SK-N-SH (cell line): ENCODE measurements around the gene FAM149A. TPM values are rescaled to one million over a fixed set of nuclear protein-coding genes. Genes with fewer than 3 reads are reported as not detected.

Source experiments
- CTCF ChIA-PET: fragments of 300-600, 350-600 bp; formaldehyde crosslinking; extraction: SDS; loops from one replicate; lab custom pipeline; 2021; lab: Yijun Ruan, JAX
- POLR2A ChIA-PET: fragments of 350-600 bp; sonication (Branson Sonifier 250); formaldehyde crosslinking; extraction: SDS; loops from one replicate; lab custom pipeline; 2020; ENCODE audit warnings: antibody characterized with exemption, inconsistent platforms; lab: Yijun Ruan, JAX
- DNase-seq: peaks from one replicate; pipeline ENCODE4 v3.0.0; 2012
- H2AFZ ChIP-seq: fragments of 200-600 bp; sonication (generic); 2 replicates; pipeline ENCODE4 v1.8.1; 2016; ENCODE audit warnings: antibody characterized with exemption, mild to moderate bottlenecking, low read depth
- H3F3A ChIP-seq: fragments of 200-600 bp; sonication (generic); replicated peaks from 2 replicates; pipeline ENCODE3; 2016; ENCODE audit warnings: antibody characterized with exemption, mild to moderate bottlenecking; ENCODE audit not compliant: insufficient read depth
- H3K27ac ChIP-seq, 2 experiments: fragments of 200-500 bp in 1 of 2; fragments of 200-600 bp in 1 of 2; sonication (Bioruptor generic) in 1 of 2; sonication (generic), shearing (Covaris generic) in 1 of 2; 2 replicates each; pipeline versions ENCODE4 v1.5.1 to v1.6.1; 2014 to 2016; ENCODE audit warnings: low read depth in 2 of 2, inconsistent platforms in 1 of 2, low read length in 1 of 2, mild to moderate bottlenecking in 1 of 2, mixed read lengths in 1 of 2
- H3K27me3 ChIP-seq: fragments of 200-600 bp; sonication (generic), shearing (Covaris generic); 2 replicates; pipeline ENCODE4 v1.6.1; 2016; ENCODE audit warnings: mixed run types; ENCODE audit not compliant: insufficient read depth
- H3K36me3 ChIP-seq, 2 experiments: fragments of 200-500 bp in 1 of 2; fragments of 200-600 bp in 1 of 2; sonication (Bioruptor generic) in 1 of 2; sonication (generic) in 1 of 2; replicated peaks in 1 of 2; 2 replicates each; pipeline versions ENCODE3 to v1.5.1; 2014 to 2016; ENCODE audit warnings: low read length in 1 of 2, mild to moderate bottlenecking in 1 of 2; ENCODE audit not compliant: insufficient read depth in 2 of 2, control insufficient read depth in 1 of 2
- H3K4me1 ChIP-seq, 2 experiments: fragments of 200-500 bp in 1 of 2; fragments of 200-600 bp in 1 of 2; sonication (Bioruptor generic) in 1 of 2; sonication (generic), shearing (Covaris generic) in 1 of 2; 2 replicates each; pipeline versions ENCODE4 v1.5.1 to v1.6.1; 2014 to 2016; ENCODE audit warnings: low read depth in 1 of 2, low read length in 1 of 2, mixed run types in 1 of 2; ENCODE audit not compliant: insufficient read depth in 2 of 2, control insufficient read depth in 1 of 2
- H3K4me2 ChIP-seq: fragments of 200-600 bp; sonication (generic), shearing (Covaris generic); 2 replicates; pipeline ENCODE4 v1.6.1; 2017; ENCODE audit warnings: mixed run types
- H3K4me3 ChIP-seq, 2 experiments: fragments of 200-500 bp in 1 of 2; fragments of 200-600 bp in 1 of 2; sonication (Bioruptor generic) in 1 of 2; sonication (generic), shearing (Covaris generic) in 1 of 2; 2 replicates each; pipeline versions ENCODE4 v1.5.1 to v1.8.1; 2014 to 2016; ENCODE audit warnings: low read depth in 2 of 2, inconsistent platforms in 1 of 2, low read length in 1 of 2, mild to moderate bottlenecking in 1 of 2, mixed read lengths in 1 of 2, moderate library complexity in 1 of 2
- H3K79me2 ChIP-seq: fragments of 200-600 bp; sonication (generic); 2 replicates; pipeline ENCODE4 v1.8.1; 2017; ENCODE audit warnings: mild to moderate bottlenecking; ENCODE audit not compliant: insufficient read depth
- H3K9ac ChIP-seq: fragments of 200-600 bp; sonication (generic); 2 replicates; pipeline ENCODE4 v1.6.1; 2017; ENCODE audit warnings: mixed run types
- H3K9me2 ChIP-seq: fragments of 200-600 bp; sonication (generic); 2 replicates; pipeline ENCODE4 v1.6.1; 2017; ENCODE audit warnings: mixed run types
- H3K9me3 ChIP-seq: fragments of 200-600 bp; sonication (generic); 2 replicates; pipeline ENCODE4 v1.6.1; 2017; ENCODE audit warnings: mixed run types, mild to moderate bottlenecking, moderate library complexity
- H4K20me1 ChIP-seq: fragments of 200-600 bp; sonication (generic); 2 replicates; pipeline ENCODE4 v1.6.1; 2017; ENCODE audit warnings: mild to moderate bottlenecking, mixed run types; ENCODE audit not compliant: insufficient read depth
- CTCF ChIP-seq: fragments of 200-600 bp; sonication (generic); IDR thresholded peaks from 2 replicates; pipeline ENCODE4 v1.6.1; 2017; ENCODE audit warnings: antibody characterized with exemption, mild to moderate bottlenecking, moderate library complexity
- EP300 ChIP-seq, 2 experiments: IDR thresholded peaks; 2 replicates each; pipeline versions ENCODE4 v1.4.0 to v1.6.1; 2012; ENCODE audit warnings: borderline replicate concordance in 1 of 2, low read depth in 1 of 2, low read length in 1 of 2
- FOSL2 ChIP-seq: IDR thresholded peaks from 2 replicates; pipeline ENCODE4 v1.4.0; 2012; ENCODE audit warnings: low read depth, mild to moderate bottlenecking, moderate library complexity, borderline replicate concordance
- FOXJ3 ChIP-seq: sonication (generic); formaldehyde crosslinking; IDR thresholded peaks from 2 replicates; pipeline ENCODE4 v1.5.1; 2020; ENCODE audit warnings: mild to moderate bottlenecking, missing genetic modification reagents
- GABPA ChIP-seq: IDR thresholded peaks from 2 replicates; pipeline ENCODE4 v1.4.0; 2012; ENCODE audit warnings: low read depth, mild to moderate bottlenecking
- GATA2 ChIP-seq: sonication (generic); formaldehyde crosslinking; IDR thresholded peaks from 2 replicates; pipeline ENCODE4 v1.5.0; 2020; ENCODE audit warnings: mild to moderate bottlenecking, missing genetic modification reagents
- IRF3 ChIP-seq: fragments of 150-350 bp; IDR thresholded peaks from 2 replicates; pipeline ENCODE4 v1.6.1; 2016; ENCODE audit warnings: mild to moderate bottlenecking, low read depth, low read length
- JUND ChIP-seq: IDR thresholded peaks from 2 replicates; pipeline ENCODE4 v1.4.0; 2012
- MEF2A ChIP-seq: IDR thresholded peaks from 2 replicates; pipeline ENCODE4 v1.4.0; 2012; ENCODE audit warnings: low read depth, borderline replicate concordance
- NFIC ChIP-seq: IDR thresholded peaks from 2 replicates; pipeline ENCODE4 v1.4.0; 2012; ENCODE audit warnings: borderline replicate concordance
- NRF1 ChIP-seq: IDR thresholded peaks from 2 replicates; pipeline ENCODE4 v1.6.1; 2012; ENCODE audit warnings: low read depth, mild to moderate bottlenecking, low read length
- POLR2AphosphoS5 ChIP-seq: IDR thresholded peaks from 2 replicates; pipeline ENCODE4 v1.6.1; 2012; ENCODE audit warnings: low read depth, low read length
- RXRA ChIP-seq: IDR thresholded peaks from 2 replicates; pipeline ENCODE4 v1.4.0; 2012; ENCODE audit warnings: low read depth, mild to moderate bottlenecking, borderline replicate concordance
- TAF1 ChIP-seq: IDR thresholded peaks from 2 replicates; pipeline ENCODE4 v1.6.1; 2012; ENCODE audit warnings: low read depth, mild to moderate bottlenecking, low read length, moderate library complexity, borderline replicate concordance
- TEAD4 ChIP-seq: IDR thresholded peaks from 2 replicates; pipeline ENCODE4 v1.4.0; 2012; ENCODE audit warnings: mild to moderate bottlenecking, borderline replicate concordance; ENCODE audit not compliant: insufficient read depth
- USF1 ChIP-seq: IDR thresholded peaks from 2 replicates; pipeline ENCODE4 v1.4.0; 2012; ENCODE audit warnings: low read depth, borderline replicate concordance
- WGBS: methylation state at CpG from one replicate; pipeline ENCODE4 v1.1.6; 2017; ENCODE audit warnings: low lambda C conversion rate; 5-methylcytosine and 5-hydroxymethylcytosine counted together
- polyA plus RNA-seq, 3 experiments: library from polyadenylated mRNA; depleted of rRNA; stranded (reverse); fragments of >200 nt; gene quantifications; 2 replicates each; pipeline ENCODE4 v1.2.3, GENCODE V29; 2012
- TF ChIP-seq, protein P1 (sequence below): fragments of 150-350 bp; IDR thresholded peaks from 2 replicates; pipeline ENCODE4 v1.6.1; 2017; ENCODE audit warnings: antibody characterized with exemption, low read length, low read depth, borderline replicate concordance

Gene FAM149A
- polyA plus RNA-seq, 1 of the 3 experiments (the other 2 are of a cell fraction) = 0.38 TPM

- Histone ChIP-seq H3K4me2 (no peak overlapping the region), H3K9ac (no peak overlapping the region), H3K9me3 (no peaks in the 10 kb centered on the region)
- CTCF ChIA-PET = interaction anchor here (0.7 to 1.5 kb wide), 3 partner anchors 14 to 41 kb away, joined by 4 to 5 read pairs (median 4); partner anchors contain the start of gene CYP4V2
- TF ChIP-seq CTCF (peak; percentile 50), NFIC (no peak), EP300 (IDR thresholded peaks at IDR 0.05; ENCODE audit: borderline replicate concordance in 1 of 2, low read depth in 1 of 2, low read length in 1 of 2) (no peak)
- TF ChIP-seq, all 33 proteins: peak for 1
- Histone ChIP-seq H3F3A (no peaks in the 10 kb centered on the region), H3K79me2 (no peaks in the 10 kb centered on the region), H4K20me1 (no peaks in the 10 kb centered on the region), H3K4me1 (peaks cover 0 to 3% of the 10 kb centered on the region in 2 experiments; a peak in 2 of 4 replicates), H3K9me2 (no peaks in the 10 kb centered on the region), H3K4me3 (no peak overlapping the region; a peak in 1 of 4 replicates), H3K36me3 (no peaks in the 10 kb centered on the region), H3K27ac (no peak overlapping the region), H2AFZ (no peak overlapping the region), H3K27me3 (0 out of 2 replicates have a peak, but pooled peaks cover 6% of the 10 kb centered on the region)
- 70% methylated on average over 12 of the region's 14 CpGs for WGBS
- POLR2A ChIA-PET = no interaction called here
- no peak for DNase-seq
These were observed 45.4 kb downstream of the FAM149A start for GRCh38 chr4:186149872-186150271.

- DNase-seq = no peak
- 82% methylated on average over 10 of the region's 13 CpGs for WGBS
These were observed 46.4 kb downstream of the FAM149A start for GRCh38 chr4:186150926-186151325.

GRCh38 chr4:186151499-186151898 is 47.0 kb downstream of the FAM149A start:
- Histone ChIP-seq H3K4me1 (no peaks in the 10 kb centered on the region), H3K4me3 (no peak overlapping the region), H2AFZ (no peak overlapping the region), H3K27ac (no peak overlapping the region), H3K79me2 (no peaks in the 10 kb centered on the region), H3K9ac (no peak overlapping the region), H3F3A (no peaks in the 10 kb centered on the region), H3K27me3 (0 out of 2 replicates have a peak, but pooled peaks cover 2% of the 10 kb centered on the region), H3K9me3 (no peaks in the 10 kb centered on the region), H3K36me3 (no peaks in the 10 kb centered on the region), H4K20me1 (no peaks in the 10 kb centered on the region), H3K9me2 (no peaks in the 10 kb centered on the region), H3K4me2 (no peak overlapping the region)
- ChIA-PET CTCF (no interaction called here), POLR2A (no interaction called here)
- DNase-seq = no peak
- 74% methylated on average over 7 of the region's 7 CpGs for WGBS
- TF ChIP-seq JUND = no peak
- no peak for TF ChIP-seq POLR2AphosphoS5
- TF ChIP-seq, protein P1, sequence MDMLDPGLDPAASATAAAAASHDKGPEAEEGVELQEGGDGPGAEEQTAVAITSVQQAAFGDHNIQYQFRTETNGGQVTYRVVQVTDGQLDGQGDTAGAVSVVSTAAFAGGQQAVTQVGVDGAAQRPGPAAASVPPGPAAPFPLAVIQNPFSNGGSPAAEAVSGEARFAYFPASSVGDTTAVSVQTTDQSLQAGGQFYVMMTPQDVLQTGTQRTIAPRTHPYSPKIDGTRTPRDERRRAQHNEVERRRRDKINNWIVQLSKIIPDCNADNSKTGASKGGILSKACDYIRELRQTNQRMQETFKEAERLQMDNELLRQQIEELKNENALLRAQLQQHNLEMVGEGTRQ = no peak
- no peak for TF ChIP-seq GATA2
- no peak for TF ChIP-seq FOXJ3 (CRISPR knock-in tag)
- TF ChIP-seq FOSL2 = no peak
- no peak for TF ChIP-seq TEAD4
- TF ChIP-seq NFIC = no peak
- TF ChIP-seq IRF3 = no peak
- TF ChIP-seq EP300 (IDR thresholded peaks at IDR 0.05; ENCODE audit: borderline replicate concordance in 1 of 2, low read depth in 1 of 2, low read length in 1 of 2) = no peak
- no peak for TF ChIP-seq MEF2A
- TF ChIP-seq USF1 = no peak
- no peak for TF ChIP-seq NRF1

More at GRCh38 chr4:186150926-186151325, 46.4 kb downstream of the FAM149A start:
- Histone ChIP-seq H3K27me3 (0 out of 2 replicates have a peak, but pooled peaks cover 6% of the 10 kb centered on the region), H3K4me2 (no peak overlapping the region), H3K27ac (no peak overlapping the region), H4K20me1 (no peaks in the 10 kb centered on the region), H3K4me3 (no peak overlapping the region), H3K4me1 (no peaks in the 10 kb centered on the region), H3K36me3 (no peaks in the 10 kb centered on the region), H3K9ac (no peak overlapping the region), H3K9me2 (no peaks in the 10 kb centered on the region), H3F3A (no peaks in the 10 kb centered on the region), H3K79me2 (no peaks in the 10 kb centered on the region)
- ChIA-PET POLR2A (no interaction called here), CTCF (interaction anchor here (1.2 kb wide), 1 partner anchor 40 kb away, joined by 4 read pairs; the partner anchor contains the start of gene CYP4V2)
- TF ChIP-seq RXRA = no peak
- TF ChIP-seq EP300 (IDR thresholded peaks at IDR 0.05; ENCODE audit: borderline replicate concordance in 1 of 2, low read depth in 1 of 2, low read length in 1 of 2) = no peak
- no peak for TF ChIP-seq JUND
- TF ChIP-seq GABPA = no peak
- TF ChIP-seq TAF1 = no peak
- no peak for TF ChIP-seq NRF1
- TF ChIP-seq, all 33 proteins: peak for 0
- Histone ChIP-seq H2AFZ (no peak overlapping the region), H3K9me3 (no peaks in the 10 kb centered on the region)
